Measurements from ENCODE around the gene USHBP1. TPM values are rescaled to one million over a fixed set of nuclear protein-coding genes. Genes with fewer than 3 reads are reported as not detected.

Gene USHBP1
- total RNA-seq, 2 experiments from 2014 or later: 0.06 TPM; not detected in 1

- ChIA-PET POLR2A (no interaction called here), CTCF (interaction anchor here (0.6 to 1.8 kb wide), 3 partner anchors 12 to 38 kb away, joined by 3 to 6 read pairs (median 4); no protein-coding TSS in a partner anchor)
Measured at GRCh38 chr19:17248011-17248776, 16.4 kb downstream of the USHBP1 start.

DNA sequence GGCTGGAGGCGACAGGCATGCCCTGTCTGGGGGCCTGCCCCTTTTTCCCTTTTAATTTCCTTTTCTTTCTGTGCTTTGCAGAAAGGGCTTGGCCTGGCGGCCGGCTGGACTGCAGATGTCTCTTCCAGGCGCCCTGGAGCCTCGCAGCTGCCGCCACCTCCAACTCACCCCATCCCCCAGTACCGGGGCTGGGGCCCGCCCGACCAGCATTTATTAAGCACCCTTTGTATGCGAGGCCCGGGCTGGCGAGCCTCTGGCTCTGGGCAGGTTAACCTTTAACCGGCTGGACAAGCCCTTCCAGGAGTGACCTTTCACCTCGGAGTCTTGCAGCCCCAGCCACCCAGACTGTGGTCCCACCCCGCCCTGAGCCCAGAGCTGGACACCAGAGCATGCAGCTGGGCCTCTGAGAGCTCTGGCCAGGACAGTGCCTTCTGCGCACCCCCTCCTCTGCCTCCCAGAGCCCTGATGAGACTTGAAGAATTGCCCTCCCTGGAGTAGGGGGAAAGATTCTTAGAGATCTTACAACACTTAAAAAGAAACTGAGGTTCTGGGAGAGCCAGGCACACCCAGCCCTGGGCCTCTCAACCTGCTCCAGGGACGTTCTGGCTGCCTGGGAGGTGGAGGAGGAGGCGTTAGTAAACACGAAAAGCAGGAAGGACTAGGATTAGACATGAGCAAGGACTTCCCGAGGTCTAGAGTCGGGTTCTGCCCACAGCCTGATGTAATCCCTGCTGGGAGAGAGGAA lies 17.7 kb downstream of the USHBP1 start:
- POLR2A ChIA-PET: no interaction called here
- CTCF ChIA-PET: no interaction called here

GRCh38 chr19:17245535-17245984 lies 19.0 kb downstream of the USHBP1 start, which contains the start of gene NR2F6:
TSS of gene NR2F6 (minus strand) at chr19:17245919. CDS start at chr19:17245220, 699 bp downstream.
- ChIA-PET POLR2A (no interaction called here), CTCF (no interaction called here)

DNA sequence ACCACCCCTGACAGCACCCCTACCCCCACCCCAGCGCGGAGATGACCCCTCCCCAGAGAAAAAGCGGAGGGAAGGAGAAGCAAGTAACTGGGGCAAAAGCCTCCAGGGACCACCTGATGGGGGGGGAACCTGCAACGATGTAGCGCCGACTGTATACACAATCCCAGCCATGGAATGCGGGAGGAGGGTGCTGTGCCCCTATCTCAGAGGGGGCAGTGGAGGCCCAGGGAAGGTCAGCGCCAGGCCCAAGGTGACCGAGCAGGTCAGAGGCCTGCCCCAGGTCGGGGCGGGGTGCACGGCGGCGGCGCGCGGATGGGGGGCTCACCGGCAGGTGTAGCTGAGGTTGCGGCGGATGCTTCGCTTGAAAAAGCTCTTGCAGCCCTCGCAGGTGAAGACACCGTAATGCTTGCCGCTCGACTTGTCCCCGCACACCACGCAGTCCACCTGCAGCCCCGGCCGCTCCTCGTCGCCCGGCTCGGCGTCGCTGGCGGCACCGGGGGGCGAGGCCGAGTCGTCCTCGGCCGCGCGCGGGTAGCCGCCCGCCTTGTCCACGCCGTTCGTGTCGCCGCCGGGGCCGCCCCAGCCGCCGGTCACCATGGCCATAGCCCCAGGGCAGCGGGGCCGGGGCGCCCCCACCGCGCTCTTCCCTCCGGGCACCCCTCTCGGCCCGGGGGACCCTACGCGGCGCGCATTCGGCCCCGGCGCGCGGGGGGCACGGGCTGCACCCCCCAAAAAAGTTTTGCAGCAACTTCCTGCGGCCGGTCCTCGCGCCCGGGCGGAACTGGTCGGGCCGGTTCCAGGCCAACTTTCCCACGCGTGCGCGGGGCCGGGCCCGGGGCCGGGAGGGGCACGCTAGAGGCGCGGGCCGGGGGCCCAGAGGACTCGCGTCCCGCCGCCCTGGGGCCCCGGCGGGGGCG lies 19.7 kb downstream of the USHBP1 start:
- POLR2A ChIA-PET: no interaction called here
- CTCF ChIA-PET: no interaction called here

DNA sequence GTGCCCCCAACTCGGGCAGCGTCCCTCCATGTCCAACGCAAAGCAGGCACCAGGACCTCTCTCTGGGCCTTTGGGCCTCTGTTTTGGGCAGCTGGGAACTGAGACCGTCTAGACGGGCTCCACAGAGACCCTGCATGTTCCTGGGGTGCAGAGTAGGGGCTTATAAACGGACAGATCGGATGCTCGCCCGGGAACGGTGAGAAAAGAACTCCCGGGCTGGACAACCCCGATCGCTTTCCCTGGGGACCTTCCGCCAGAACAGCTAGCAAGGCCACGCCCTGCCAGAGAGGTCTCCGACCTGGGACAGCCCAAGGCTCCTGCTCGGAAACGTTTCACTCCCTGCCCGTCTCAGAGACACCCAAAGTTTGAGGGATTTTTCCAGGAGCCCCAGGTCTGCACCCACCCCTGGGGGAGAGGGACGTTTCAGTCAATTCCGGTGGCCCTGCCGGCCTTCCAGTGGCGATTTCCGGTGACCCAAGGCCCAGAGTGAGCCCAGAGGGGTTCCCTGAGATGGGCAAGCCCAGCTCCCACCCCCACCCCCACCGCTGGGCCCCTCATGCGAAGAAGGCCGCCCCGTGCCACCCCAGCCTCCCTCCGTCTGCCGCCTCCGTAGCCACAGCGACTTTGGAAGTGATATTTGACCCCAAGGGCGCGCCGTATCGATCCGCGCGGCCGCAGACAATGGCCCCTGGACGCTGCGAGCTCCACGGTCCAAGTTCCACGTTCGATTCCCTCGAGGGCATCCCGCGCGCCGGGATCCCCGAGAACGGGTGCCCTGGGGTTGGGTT lies 20.5 kb downstream of the USHBP1 start:
- CTCF ChIA-PET: interaction anchor here (0.7 to 1.2 kb wide), 2 partner anchors 16 to 177 kb away, joined by 3 to 5 read pairs; no protein-coding TSS in a partner anchor
- POLR2A ChIA-PET: no interaction called here

DNA sequence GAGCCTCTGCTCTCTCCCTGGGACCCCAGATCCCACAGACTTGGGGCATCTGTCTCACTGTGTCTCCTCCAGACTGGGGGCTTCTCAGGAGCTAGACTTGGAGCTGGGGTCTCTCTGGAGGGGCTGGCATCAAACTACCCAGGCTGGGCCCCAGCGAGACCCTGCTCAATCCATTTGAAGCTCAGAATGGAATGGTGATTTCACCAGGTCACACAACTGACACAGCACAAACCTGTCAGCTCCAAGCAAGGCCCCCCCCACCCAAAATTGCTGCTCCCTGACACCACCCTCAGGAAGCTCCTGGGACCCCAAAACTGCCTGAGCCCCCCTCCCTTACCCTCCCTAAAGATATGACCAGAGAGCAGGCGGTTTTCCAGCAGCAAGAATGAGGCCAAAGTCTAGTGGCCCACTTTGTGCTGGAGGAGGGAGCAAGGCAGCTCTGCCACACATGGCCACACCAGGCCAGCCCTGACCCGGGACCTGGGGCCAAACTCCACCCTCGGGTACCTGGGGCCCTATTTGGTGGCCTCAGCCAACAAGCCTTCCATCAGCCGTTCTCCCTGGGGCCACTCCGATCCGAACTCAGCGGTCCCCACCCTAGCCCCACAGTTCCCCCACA lies 21.2 kb downstream of the USHBP1 start:
- CTCF ChIA-PET: interaction anchor here (0.7 to 1.2 kb wide), 2 partner anchors 17 to 176 kb away, joined by 3 to 5 read pairs; no protein-coding TSS in a partner anchor
- POLR2A ChIA-PET: no interaction called here

DNA sequence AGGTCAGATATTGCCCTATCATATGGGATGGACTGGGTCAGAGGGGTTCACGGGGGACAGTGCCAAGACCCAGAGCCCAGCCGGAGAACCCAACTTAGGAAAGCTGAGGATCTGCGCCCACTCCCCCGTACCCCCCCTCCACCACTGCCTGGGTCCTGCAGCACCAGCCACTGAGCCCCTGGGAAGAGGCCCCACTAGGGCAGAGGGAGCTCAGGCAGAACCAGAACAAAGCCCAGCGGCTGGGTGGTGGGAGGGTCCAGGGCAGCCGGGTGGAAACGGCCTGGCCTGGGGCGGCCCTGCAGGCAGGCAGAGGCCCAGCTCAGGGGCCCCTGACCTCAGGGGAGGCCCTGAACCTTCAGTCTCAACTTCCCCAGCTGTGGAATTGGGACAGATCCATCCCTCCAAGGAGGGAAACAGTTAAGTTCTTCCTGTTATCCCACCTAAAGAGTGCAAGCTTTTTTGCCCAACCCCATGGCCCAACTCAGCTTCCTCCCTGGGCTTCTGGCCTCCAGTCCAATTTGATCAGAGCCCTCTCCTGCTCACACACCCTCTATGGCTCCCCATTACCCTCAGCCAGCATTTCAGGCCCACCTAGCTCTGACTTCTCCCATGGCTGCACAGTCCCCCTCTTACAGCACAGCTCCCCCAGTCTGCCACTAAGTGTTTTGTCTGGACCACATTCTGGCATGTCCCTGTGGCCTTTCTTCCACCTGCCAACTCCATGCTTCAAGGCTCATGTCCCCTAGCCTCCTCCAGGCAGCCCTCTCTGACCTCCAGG lies 21.9 kb downstream of the USHBP1 start:
- ChIA-PET CTCF (interaction anchor here (1.2 to 1.7 kb wide), 2 partner anchors 18 to 176 kb away, joined by 3 to 5 read pairs; no protein-coding TSS in a partner anchor), POLR2A (no interaction called here)

DNA sequence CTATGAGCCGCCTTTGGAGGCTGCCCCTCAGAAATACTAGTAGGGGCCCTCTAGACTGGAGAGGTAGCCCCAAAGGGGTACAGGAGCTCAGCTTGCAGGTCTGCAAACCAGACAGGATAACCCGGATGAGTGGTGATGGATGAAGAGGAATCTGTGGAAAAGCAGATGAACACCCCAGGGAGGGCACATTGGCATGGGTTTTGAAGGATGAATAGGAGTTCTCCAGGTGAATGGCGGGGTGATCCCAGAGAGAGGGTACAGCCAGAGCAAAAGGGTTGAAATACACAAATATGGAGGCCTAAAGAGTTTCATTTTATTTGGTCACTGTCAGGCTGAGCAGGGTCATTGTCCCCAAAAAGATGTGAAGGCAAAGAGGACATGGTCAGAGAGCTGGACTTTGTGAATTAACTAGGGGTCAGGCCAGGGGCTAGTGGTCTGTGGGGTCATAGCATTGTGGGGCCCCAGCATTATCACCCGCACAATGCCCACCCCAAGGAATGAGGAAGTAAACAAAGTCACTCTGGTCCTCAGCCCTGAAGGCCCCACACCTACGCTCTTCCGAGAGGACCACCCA lies 23.6 kb downstream of the USHBP1 start:
- ChIA-PET POLR2A (no interaction called here), CTCF (interaction anchor here (1.7 kb wide), 1 partner anchor 19 kb away, joined by 5 read pairs; no protein-coding TSS in a partner anchor)

DNA sequence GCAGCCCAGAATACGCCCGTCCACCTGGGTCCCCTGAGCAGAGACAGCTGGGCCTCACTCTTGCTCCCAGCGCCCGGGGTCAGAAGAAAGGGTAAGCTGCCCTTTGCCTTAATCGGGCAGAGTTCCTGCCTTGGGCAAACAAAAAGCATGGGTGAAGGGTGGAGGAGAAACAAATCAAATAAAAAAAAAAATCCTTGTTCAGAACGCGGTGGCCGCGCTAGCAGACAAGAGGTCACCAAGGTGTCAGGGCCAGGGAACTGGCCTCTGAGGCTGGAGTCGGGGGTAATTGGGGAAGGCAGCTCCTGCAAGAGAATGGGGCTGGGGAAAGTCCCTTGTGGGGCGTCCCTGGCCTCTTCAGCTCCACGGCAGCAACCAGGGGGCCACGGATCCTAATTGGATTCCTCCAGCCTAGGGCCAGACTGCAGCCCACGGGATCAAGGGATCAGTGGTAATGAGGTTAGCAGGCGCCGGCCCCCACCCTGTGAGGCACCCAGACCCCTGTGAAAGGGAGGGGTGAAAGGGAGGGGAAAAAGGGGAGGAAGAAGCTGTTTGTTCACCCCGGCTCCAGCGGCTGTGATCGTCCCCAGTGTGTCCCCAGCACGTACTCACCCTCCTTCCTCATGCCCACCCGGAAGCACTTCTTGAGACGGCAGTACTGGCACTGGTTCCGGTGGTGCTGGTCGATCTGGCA lies 24.3 kb downstream of the USHBP1 start:
- CTCF ChIA-PET: no interaction called here
- POLR2A ChIA-PET: no interaction called here

DNA sequence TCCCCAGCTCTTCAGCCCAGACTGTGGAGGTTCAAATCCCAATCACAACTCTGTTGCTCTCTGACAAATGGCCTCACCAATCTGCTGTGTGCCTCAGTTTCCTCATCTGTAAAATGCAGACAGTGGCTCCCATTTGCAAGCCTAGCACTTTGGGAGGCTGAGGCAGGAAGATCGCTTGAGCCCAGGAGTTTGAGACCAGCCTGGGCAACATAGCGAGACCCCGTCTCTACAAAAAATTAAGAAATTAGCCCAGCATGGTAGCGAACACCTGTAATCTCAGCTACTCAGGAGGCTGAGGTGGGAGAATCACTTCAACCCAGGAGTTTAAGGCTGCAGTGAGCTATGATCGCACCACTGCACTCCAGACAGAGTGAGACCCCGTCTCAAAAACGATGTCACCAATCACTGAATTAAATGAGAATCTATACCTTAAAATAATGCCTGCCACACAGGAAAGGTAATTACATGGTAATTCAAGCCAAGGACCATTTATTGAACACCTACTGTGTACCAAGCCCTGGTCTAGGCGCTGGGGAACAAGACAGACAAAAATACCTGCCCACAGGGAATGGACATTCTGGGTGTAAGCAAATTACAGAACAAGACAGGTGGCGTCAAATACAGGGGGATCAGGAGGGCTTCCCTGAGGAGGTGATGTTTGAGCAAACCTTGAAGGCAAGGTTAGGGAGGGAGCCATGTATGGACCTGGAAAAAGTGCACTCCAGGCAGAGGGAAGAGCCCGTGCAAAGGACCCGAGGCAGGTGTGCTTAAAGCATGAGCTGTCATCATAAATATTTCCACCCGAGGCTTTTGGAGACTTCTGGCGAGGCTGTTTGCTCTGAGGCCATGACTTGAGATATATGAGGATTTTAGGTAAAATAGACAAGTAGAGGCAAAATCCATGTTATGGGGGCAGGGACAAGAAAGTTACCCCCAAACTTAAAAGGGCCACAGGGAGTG lies 26.5 kb downstream of the USHBP1 start:
- POLR2A ChIA-PET: interaction anchor here (3.6 kb wide), 1 partner anchor 11 kb away, joined by 19 read pairs; the partner anchor contains the start of gene OCEL1
- CTCF ChIA-PET: interaction anchor here (1.6 kb wide), 1 partner anchor 23 kb away, joined by 3 read pairs; the partner anchor contains the start of gene USE1

DNA sequence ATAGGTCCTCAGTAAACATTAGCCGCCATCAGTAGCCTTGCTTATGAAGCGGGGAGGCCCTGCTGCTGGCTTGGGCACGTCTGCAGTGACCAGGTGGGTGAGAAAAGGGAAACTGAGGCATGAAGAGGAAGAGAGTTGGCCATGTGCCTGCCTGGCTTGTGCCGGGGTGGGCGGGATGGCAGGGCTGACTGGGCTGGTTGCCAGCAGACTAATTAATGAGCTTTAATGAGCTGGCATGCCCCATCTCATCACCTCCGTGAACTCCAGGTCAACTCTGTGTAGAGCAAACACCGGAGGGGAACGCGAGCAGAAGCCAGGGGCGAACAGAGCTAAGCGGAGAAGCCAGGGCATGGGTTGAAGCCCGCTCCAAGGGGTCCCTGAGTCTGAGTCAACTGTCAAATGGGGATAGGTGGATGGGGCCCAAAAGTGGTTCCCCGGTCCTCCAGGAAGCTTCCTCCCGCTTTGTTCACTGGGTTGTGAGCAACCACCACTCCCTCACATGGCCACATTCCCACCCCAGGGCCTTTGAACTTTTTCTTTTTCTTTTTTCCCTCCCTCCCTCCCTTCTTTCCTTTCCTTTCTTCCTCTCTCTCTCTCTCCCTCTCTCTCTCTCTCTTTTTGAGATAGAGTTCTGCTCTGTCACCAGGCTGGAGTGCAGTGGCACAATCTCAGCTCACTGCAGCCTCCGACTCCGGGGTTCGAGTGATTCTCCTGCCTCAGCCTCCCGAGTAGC lies 27.6 kb downstream of the USHBP1 start:
- ChIA-PET CTCF (interaction anchor here (1.2 to 1.6 kb wide), 2 partner anchors 22 to 46 kb away, joined by 3 read pairs; partner anchors contain the start of gene USE1), POLR2A (interaction anchor here (3.6 kb wide), 1 partner anchor 10 kb away, joined by 19 read pairs; the partner anchor contains the start of gene OCEL1)

DNA sequence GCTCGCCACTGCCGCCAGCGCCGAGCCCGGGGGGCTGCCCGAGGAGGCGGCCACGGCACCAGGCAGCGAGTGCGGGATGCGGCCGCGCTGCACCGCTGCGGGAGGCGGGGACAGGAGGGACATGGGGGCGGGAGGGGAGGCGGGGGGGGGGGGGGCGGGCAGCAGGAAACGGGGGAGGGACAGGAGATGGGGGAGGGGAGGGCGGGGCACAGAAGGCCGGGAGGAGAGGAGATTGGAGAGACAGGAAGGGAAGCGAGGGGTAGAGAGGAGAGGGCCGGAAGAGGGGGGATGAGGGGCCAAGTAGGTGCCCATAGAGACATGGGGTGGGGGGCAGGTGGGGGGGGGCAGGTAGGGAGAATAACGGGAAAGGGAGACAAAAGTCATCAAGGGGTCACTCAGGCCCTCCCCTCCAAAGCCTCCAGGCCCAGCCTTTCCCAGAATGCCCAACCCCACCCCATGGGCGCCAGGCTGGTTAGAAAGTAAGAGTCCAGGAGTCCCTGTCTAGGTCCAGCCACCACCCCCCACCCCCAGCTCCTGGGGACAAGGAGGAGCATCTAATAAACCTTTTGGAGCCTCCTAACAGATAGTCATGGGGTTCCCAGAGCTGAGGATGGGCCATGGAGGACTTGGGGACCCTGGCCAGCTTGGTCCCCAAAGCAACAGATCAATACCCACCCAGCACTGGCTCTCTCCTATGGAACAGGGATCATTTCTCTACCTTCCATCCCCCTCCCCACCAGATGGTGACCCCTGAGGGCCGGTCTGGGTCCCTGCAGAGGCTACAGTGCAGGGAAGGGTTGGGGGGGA lies 28.4 kb downstream of the USHBP1 start:
- POLR2A ChIA-PET: interaction anchor here (0.7 to 3.6 kb wide), 4 partner anchors 10 to 31 kb away, joined by 3 to 19 read pairs (median 9); partner anchors contain the start of genes BABAM1, OCEL1 and USE1
- CTCF ChIA-PET: interaction anchor here (1.1 to 2.5 kb wide), 9 partner anchors 10 to 169 kb away, joined by 3 to 13 read pairs (median 3); partner anchors contain the start of genes BABAM1, OCEL1 and USE1

DNA sequence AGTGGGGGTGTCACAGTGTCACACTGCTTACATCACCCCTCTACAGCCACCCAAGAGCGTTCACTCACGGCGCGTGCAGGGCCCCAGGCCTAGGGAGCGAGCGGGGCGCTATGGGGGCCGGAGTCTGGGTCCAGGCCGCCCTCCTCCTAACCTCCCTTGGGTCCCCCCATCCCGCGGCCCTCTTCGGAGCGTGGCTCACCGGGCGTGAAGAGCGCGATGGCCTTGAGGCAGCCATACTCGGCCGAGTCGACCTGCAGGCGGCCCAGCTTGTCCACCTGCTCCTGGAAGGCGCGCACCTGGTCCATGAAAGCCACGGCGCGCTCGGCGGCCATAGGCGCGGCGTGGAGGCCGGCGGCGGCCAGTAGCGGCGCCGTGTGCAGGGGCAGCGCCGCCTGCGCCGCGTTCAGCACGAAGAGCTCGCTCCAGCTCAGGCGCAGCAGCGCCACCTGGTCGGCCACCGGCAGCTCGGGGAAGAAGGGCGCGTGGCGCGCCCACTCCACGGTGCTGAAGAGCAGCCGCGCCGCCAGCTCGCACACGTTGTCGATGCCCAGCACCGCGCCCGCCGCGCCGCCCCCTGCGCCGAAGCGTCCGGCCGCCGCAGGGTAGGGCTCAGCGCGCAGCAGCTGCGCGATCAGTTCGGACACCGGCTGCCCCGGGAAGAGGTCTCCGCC lies 29.1 kb downstream of the USHBP1 start:
- ChIA-PET CTCF (interaction anchor here (0.6 to 2.5 kb wide), 8 partner anchors 9 to 168 kb away, joined by 3 to 13 read pairs (median 3); partner anchors contain the start of genes BABAM1 and OCEL1), POLR2A (interaction anchor here (0.7 to 3.6 kb wide), 4 partner anchors 9 to 32 kb away, joined by 3 to 19 read pairs (median 9); partner anchors contain the start of genes BABAM1, OCEL1 and USE1)

Measured in activated CD8-positive, alpha-beta memory T cell treated with anti-CD3 and anti-CD28 coated beads for 36 hours (primary cell).